Fibroblast of pulmonary artery (primary cell): ENCODE data around the gene SGSM1.

ENCODE experiments used
- DNase-seq: peaks from one replicate; pipeline ENCODE4 v3.0.0-alpha.2; 2010; ENCODE audit warnings: low read depth
- H3K4me3 ChIP-seq: replicated peaks from 2 replicates; pipeline ENCODE4 v1.5.1; 2011; ENCODE audit warnings: low read depth, mild to moderate bottlenecking, control low read depth, low read length, moderate library complexity
- TF ChIP-seq, protein P1 (sequence below): IDR thresholded peaks from 2 replicates; pipeline ENCODE4 v1.5.1; 2011; ENCODE audit warnings: mild to moderate bottlenecking, control low read depth, low read length, inconsistent platforms; ENCODE audit errors: missing control alignments

Gene SGSM1, protein sequence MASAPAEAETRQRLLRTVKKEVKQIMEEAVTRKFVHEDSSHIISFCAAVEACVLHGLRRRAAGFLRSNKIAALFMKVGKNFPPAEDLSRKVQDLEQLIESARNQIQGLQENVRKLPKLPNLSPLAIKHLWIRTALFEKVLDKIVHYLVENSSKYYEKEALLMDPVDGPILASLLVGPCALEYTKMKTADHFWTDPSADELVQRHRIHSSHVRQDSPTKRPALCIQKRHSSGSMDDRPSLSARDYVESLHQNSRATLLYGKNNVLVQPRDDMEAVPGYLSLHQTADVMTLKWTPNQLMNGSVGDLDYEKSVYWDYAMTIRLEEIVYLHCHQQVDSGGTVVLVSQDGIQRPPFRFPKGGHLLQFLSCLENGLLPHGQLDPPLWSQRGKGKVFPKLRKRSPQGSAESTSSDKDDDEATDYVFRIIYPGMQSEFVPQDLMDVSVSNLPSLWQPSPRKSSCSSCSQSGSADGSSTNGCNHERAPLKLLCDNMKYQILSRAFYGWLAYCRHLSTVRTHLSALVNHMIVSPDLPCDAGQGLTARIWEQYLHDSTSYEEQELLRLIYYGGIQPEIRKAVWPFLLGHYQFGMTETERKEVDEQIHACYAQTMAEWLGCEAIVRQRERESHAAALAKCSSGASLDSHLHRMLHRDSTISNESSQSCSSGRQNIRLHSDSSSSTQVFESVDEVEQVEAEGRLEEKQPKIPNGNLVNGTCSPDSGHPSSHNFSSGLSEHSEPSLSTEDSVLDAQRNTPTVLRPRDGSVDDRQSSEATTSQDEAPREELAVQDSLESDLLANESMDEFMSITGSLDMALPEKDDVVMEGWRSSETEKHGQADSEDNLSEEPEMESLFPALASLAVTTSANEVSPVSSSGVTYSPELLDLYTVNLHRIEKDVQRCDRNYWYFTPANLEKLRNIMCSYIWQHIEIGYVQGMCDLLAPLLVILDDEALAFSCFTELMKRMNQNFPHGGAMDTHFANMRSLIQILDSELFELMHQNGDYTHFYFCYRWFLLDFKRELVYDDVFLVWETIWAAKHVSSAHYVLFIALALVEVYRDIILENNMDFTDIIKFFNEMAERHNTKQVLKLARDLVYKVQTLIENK

DNA sequence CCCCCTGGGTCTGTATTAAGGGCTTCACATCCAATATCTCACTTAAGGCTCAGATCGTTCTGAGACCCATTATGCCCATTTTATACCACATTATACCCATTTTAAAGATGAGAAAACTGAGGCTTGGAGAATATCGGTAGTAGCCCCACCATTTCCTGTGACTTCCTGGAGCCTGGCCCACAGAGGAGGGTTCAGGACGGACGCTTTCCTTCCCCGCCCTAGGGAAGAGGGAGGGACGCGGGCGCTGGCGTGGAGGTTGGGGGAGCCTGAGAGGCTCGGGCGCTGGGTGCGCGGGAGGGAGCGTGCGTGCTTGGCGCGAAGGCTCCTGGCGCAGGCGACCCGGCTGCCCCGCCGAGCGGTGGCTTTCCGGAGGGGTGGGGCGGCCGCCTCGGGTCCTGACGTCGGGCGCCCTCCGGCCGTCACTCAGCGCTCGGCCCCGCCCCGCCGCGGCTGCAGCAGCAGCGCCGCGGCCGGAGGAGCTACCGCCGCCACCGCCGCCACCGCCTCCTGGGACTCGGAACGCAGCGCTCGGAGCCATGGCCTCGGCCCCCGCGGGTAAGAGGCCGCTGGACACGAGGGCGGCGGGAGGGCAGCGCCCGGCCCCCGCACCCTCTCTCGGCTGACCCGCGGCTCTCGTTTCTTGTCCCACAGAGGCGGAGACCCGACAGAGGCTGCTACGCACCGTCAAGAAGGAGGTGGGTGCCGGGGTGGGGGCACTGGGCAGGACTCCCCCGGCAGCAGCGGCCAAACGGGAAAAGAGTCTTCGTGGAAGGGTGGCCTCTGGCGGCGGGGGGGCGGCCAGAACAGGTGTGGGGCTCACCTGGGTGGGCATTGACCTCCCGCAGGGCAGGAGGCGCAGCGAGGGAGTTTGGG lies at the start of gene SGSM1:
Gene SGSM1, plus strand, starts transcription at position 422 of the 873 bp plus-strand sequence. Its CDS starts 115 bp downstream, at position 537.
- TF ChIP-seq, protein P1, sequence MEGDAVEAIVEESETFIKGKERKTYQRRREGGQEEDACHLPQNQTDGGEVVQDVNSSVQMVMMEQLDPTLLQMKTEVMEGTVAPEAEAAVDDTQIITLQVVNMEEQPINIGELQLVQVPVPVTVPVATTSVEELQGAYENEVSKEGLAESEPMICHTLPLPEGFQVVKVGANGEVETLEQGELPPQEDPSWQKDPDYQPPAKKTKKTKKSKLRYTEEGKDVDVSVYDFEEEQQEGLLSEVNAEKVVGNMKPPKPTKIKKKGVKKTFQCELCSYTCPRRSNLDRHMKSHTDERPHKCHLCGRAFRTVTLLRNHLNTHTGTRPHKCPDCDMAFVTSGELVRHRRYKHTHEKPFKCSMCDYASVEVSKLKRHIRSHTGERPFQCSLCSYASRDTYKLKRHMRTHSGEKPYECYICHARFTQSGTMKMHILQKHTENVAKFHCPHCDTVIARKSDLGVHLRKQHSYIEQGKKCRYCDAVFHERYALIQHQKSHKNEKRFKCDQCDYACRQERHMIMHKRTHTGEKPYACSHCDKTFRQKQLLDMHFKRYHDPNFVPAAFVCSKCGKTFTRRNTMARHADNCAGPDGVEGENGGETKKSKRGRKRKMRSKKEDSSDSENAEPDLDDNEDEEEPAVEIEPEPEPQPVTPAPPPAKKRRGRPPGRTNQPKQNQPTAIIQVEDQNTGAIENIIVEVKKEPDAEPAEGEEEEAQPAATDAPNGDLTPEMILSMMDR = no peak
- peak; percentile 50 for DNase-seq
- H3K4me3 ChIP-seq = peak within 1 kb of the TSS; percentile 52

DNA sequence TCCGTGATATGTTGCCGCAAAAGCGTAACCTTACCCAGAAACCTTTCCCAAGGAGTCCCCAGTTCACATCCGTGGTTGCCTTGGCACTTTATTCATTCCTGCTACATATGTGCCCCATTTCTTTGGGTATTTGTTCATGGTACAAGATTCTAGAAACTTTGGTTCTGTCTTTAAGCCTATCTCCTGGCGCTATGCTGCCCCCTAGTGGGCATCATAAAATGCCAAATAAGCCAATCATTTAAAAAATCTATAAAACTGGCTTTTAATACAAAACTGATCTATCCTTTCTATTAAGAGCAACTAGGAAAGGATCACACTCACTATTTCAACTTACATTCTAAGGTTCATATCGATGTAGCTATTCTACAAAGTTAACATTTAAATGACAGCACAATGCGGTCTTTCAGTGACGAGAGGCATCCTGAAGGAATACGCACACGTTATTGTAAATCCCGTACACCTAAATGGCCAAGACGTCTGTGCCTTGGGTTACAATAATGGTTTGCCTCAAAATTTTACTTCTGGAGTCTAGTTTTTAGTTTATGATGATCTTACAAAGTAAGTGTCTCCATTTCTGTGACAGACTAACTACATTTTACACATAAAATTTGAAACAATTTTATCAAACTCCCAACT lies 47.7 kb upstream of the SGSM1 start:
- TF ChIP-seq, protein P1 = peak; percentile 73
- DNase-seq = peak; percentile 77
- H3K4me3 ChIP-seq = no peak overlapping the region

DNA sequence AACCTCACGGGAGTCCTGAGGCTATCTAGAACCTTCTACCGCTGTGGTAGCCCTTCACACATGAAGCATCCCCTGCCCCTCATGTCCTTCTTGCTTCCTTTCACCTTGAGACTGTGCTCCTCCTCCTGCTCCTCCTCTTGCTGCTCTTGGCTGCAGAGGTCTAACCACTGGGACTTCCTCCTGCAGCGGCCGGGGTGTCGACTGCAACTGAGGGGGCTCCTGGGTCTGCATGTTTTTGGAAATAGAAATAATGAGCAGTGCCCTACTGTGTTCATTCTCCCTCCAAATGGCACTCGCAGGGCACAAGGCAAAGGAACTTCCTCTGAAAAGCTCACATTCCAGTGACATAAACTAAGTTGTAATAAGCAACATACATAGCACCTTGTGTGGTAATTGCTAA lies 46.2 kb upstream of the SGSM1 start:
- no peak for DNase-seq
- no peak overlapping the region for H3K4me3 ChIP-seq
- TF ChIP-seq, protein P1 = no peak

DNA sequence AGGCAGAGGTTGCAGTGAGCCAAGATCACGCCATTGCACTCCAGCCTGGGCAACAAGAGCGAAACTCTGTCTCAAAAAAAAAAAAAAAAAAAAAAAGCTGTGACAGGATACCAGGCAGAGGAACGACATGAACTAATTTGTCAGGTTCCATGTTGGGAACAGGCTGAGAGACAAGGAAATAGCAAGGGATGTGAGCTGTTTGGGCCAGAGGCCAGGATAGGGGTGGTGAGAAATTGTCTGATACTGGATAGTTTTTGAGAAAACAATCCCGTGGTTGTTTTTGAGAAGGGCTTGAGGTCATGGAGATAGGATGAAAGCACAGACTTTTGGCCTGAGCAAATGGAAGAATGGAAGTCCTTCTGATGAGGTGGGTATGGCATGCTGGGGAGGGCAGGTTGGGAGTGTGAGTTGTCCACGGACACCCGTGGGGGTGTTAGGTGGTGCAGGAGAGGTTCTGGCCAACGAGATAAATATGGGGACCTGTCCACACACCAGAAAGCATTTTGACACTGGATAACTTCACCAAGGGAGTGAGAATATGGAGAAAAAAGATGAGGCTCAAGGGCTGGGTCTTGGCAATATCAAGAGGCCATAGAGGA lies 45.2 kb upstream of the SGSM1 start:
- DNase-seq = peak; percentile 61
- TF ChIP-seq, protein P1 = no peak
- H3K4me3 ChIP-seq = no peak overlapping the region

DNA sequence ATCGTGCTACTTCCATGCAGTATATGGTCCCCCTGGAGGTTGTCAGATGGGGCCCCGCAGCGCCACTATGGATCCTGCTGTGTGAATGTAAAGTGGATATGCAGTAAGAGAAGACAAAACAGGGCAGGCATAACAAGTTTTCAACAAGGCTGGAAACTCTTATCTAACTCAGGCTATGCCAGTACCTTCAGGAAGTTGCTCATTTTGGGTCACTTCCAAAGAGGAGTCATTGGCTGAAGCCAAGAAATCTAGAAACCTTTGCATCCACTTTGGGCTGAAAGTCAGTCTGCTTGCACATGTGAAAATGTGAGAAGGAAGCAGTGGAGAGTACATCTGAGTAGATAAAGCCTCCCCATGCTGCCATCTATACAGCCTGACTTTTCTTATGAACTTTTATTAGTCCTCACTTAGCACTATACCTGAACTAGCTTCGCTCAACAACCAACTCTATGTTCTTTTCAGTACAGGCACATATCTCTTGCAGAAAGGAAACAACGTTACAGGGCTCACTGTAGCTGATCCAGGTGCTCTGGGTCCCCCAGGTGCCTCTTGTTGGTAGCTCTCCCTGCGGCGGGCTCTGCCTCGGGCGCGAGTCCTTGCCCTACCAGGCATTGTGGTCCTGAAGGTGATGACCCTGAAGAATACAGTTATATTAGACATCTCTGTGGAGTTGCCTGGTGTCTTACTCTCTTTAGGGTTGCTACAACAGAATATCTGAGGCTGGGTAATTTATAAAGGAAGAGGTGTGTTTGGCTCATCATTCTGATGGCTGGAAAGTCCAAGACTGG lies 43.9 kb upstream of the SGSM1 start:
- TF ChIP-seq, protein P1 = no peak
- peak; percentile 79 for DNase-seq

More for the DNA sequence above, 43.9 kb upstream of the SGSM1 start:
- H3K4me3 ChIP-seq = no peak overlapping the region
